IMR-90 (cell line): ENCODE data around the gene SERPINA1. TPM values are rescaled to one million over a fixed set of nuclear protein-coding genes. Genes with fewer than 3 reads are reported as not detected.

Experiments
- ATAC-seq: fragments of 200-7000 bp; cut with Tn5 transposase; 2 replicates; pipeline ENCODE4 v1.9.1; 2020; ENCODE audit warnings: low read depth, mild to moderate bottlenecking, moderate library complexity
- BruUV-seq: library from RNA; stranded (reverse); fragments of 400-500 nt; replicated peaks from 2 replicates; lab custom pipeline; 2021; lab: Mats Ljungman, UMichigan
- CTCF ChIA-PET: fragments of 300-600 bp; formaldehyde crosslinking; extraction: SDS; loops from one replicate; lab custom pipeline; 2021; ENCODE audit warnings: antibody characterized with exemption; lab: Yijun Ruan, JAX
- POLR2A ChIA-PET: fragments of 300-600 bp; sonication (Branson Sonifier 250); formaldehyde crosslinking; loops from one replicate; lab custom pipeline; 2022; ENCODE audit warnings: antibody characterized with exemption; ENCODE audit not compliant: unreplicated experiment; lab: Charles Lee
- DNase-seq: peaks from one replicate; pipeline ENCODE4 v3.0.0; 2013
- H2AFZ ChIP-seq: replicated peaks from 2 replicates; pipeline ENCODE3; 2013; ENCODE audit warnings: low read length, mild to moderate bottlenecking; ENCODE audit not compliant: poor library complexity
- H2AK5ac ChIP-seq: 2 replicates; pipeline ENCODE4 v1.6.1; 2013; ENCODE audit warnings: low read depth, low read length, inconsistent platforms
- H2AK9ac ChIP-seq: replicated peaks from 2 replicates; pipeline ENCODE3; 2013; ENCODE audit warnings: mild to moderate bottlenecking, low read depth, low read length, moderate library complexity; ENCODE audit not compliant: poor library complexity
- H2BK120ac ChIP-seq: 2 replicates; pipeline ENCODE4 v1.6.1; 2013; ENCODE audit warnings: low read depth, low read length, inconsistent platforms
- H2BK15ac ChIP-seq: 3 replicates; pipeline ENCODE4 v1.6.1; 2013; ENCODE audit warnings: low read depth, low read length, inconsistent platforms
- H2BK20ac ChIP-seq: 2 replicates; pipeline ENCODE4 v1.6.1; 2013; ENCODE audit warnings: low read depth, mild to moderate bottlenecking, inconsistent platforms, low read length, moderate library complexity
- H2BK5ac ChIP-seq: 2 replicates; pipeline ENCODE4 v1.6.1; 2013; ENCODE audit warnings: mild to moderate bottlenecking, low read depth, low read length, inconsistent platforms; ENCODE audit not compliant: poor library complexity, severe bottlenecking
- H3K14ac ChIP-seq: replicated peaks from 2 replicates; pipeline ENCODE4 v1.6.1; 2013; ENCODE audit warnings: low read depth, low read length, inconsistent platforms
- H3K18ac ChIP-seq: 2 replicates; pipeline ENCODE4 v1.6.1; 2013; ENCODE audit warnings: low read depth, low read length, control low read depth
- H3K23ac ChIP-seq: 2 replicates; pipeline ENCODE4 v1.6.1; 2013; ENCODE audit warnings: low read depth, low read length, inconsistent platforms
- H3K27ac ChIP-seq: 2 replicates; pipeline ENCODE4 v1.5.1; 2013; ENCODE audit warnings: mild to moderate bottlenecking, control low read depth, low read length; ENCODE audit not compliant: insufficient read depth
- H3K27me3 ChIP-seq: 2 replicates; pipeline ENCODE4 v1.6.1; 2013; ENCODE audit warnings: low read length; ENCODE audit not compliant: control insufficient read depth, insufficient read depth
- H3K36me3 ChIP-seq: 2 replicates; pipeline ENCODE4 v1.6.1; 2013; ENCODE audit warnings: low read length, mixed read lengths; ENCODE audit not compliant: control insufficient read depth, insufficient read depth
- H3K4ac ChIP-seq: 2 replicates; pipeline ENCODE4 v1.6.1; 2013; ENCODE audit warnings: low read depth, low read length, inconsistent platforms
- H3K4me1 ChIP-seq: 2 replicates; pipeline ENCODE4 v1.6.1; 2013; ENCODE audit warnings: low read length, mixed read lengths; ENCODE audit not compliant: control insufficient read depth, insufficient read depth
- H3K4me2 ChIP-seq: 2 replicates; pipeline ENCODE4 v1.6.1; 2013; ENCODE audit warnings: low read depth, mild to moderate bottlenecking, control low read depth, low read length, moderate library complexity
- H3K4me3 ChIP-seq: 2 replicates; pipeline ENCODE4 v1.5.1; 2013; ENCODE audit warnings: low read depth, mild to moderate bottlenecking, control low read depth, low read length, moderate library complexity; ENCODE audit not compliant: insufficient read depth
- H3K56ac ChIP-seq: 2 replicates; pipeline ENCODE4 v1.6.1; 2013; ENCODE audit warnings: low read length, inconsistent platforms; ENCODE audit not compliant: insufficient read depth; ENCODE audit errors: extremely low read depth
- H3K79me1 ChIP-seq, 2 experiments: 2 replicates each; pipeline ENCODE4 v1.6.1; 2013; ENCODE audit warnings: low read length in 2 of 2, inconsistent platforms in 1 of 2, low read depth in 1 of 2
- H3K9ac ChIP-seq: 2 replicates; pipeline ENCODE4 v1.6.1; 2013; ENCODE audit warnings: low read depth, low read length, control low read depth
- H3K9me1 ChIP-seq: 2 replicates; pipeline ENCODE4 v1.6.1; 2013; ENCODE audit warnings: low read length, inconsistent platforms; ENCODE audit not compliant: insufficient read depth
- H3K9me3 ChIP-seq: 2 replicates; pipeline ENCODE4 v1.6.1; 2013; ENCODE audit warnings: low read length; ENCODE audit not compliant: control insufficient read depth, insufficient read depth
- H4K20me1 ChIP-seq: 2 replicates; pipeline ENCODE4 v1.6.1; 2013; ENCODE audit warnings: low read length, inconsistent platforms; ENCODE audit not compliant: insufficient read depth
- H4K5ac ChIP-seq: 2 replicates; pipeline ENCODE4 v1.6.1; 2013; ENCODE audit warnings: mild to moderate bottlenecking, low read depth, low read length, control low read depth
- H4K8ac ChIP-seq, 2 experiments: 2 replicates each; pipeline ENCODE4 v1.6.1; 2013; ENCODE audit warnings: low read depth in 2 of 2, low read length in 2 of 2, control low read depth in 1 of 2, inconsistent platforms in 1 of 2
- H4K91ac ChIP-seq: 2 replicates; pipeline ENCODE4 v1.6.1; 2013; ENCODE audit warnings: low read depth, low read length, inconsistent platforms; ENCODE audit not compliant: insufficient read depth
- BHLHE40 ChIP-seq: fragments of 150-350 bp; IDR thresholded peaks from 2 replicates; pipeline ENCODE4 v1.6.1; 2016; ENCODE audit warnings: mild to moderate bottlenecking, low read depth, low read length
- CEBPB ChIP-seq: IDR thresholded peaks from 2 replicates; pipeline ENCODE4 v1.6.1; 2012; ENCODE audit warnings: low read depth, low read length, improper control_type of control experiment
- CHD1 ChIP-seq: IDR thresholded peaks from 2 replicates; pipeline ENCODE4 v1.6.1; 2012; ENCODE audit warnings: low read depth, low read length, improper control_type of control experiment
- CTCF ChIP-seq: conservative IDR thresholded peaks from 2 replicates; pipeline ENCODE4 v1.5.1; 2012; ENCODE audit warnings: mild to moderate bottlenecking, low read depth, low read length, improper control_type of control experiment
- ELK1 ChIP-seq: fragments of 150-350 bp; IDR thresholded peaks from 2 replicates; pipeline ENCODE4 v1.6.1; 2016; ENCODE audit warnings: low read depth, mild to moderate bottlenecking, low read length, moderate library complexity, borderline replicate concordance
- FOS ChIP-seq: fragments of 150-350 bp; IDR thresholded peaks from 2 replicates; pipeline ENCODE4 v1.6.1; 2016; ENCODE audit warnings: low read depth, low read length
- MAFK ChIP-seq: IDR thresholded peaks from 2 replicates; pipeline ENCODE4 v1.6.1; 2012; ENCODE audit warnings: low read depth, low read length, improper control_type of control experiment
- MAZ ChIP-seq: IDR thresholded peaks from 2 replicates; pipeline ENCODE4 v1.6.1; 2012; ENCODE audit warnings: low read depth, mild to moderate bottlenecking, low read length, improper control_type of control experiment, moderate library complexity, borderline replicate concordance
- MXI1 ChIP-seq: IDR thresholded peaks from 2 replicates; pipeline ENCODE4 v1.6.1; 2012; ENCODE audit warnings: low read depth, mild to moderate bottlenecking, low read length, moderate library complexity, borderline replicate concordance
- NFE2L2 ChIP-seq: fragments of 150-350 bp; IDR thresholded peaks from 2 replicates; pipeline ENCODE4 v1.6.1; 2016; ENCODE audit warnings: low read depth, mild to moderate bottlenecking, low read length
- POLR2A ChIP-seq: IDR thresholded peaks from 2 replicates; pipeline ENCODE4 v1.6.1; 2012; ENCODE audit warnings: mild to moderate bottlenecking, low read depth, low read length
- RAD21 ChIP-seq: IDR thresholded peaks from 2 replicates; pipeline ENCODE4 v1.6.1; 2012; ENCODE audit warnings: low read length, improper control_type of control experiment
- RCOR1 ChIP-seq: IDR thresholded peaks from 2 replicates; pipeline ENCODE4 v1.6.1; 2012; ENCODE audit warnings: mild to moderate bottlenecking, low read length, improper control_type of control experiment; ENCODE audit not compliant: insufficient replicate concordance
- RFX5 ChIP-seq: IDR thresholded peaks from 2 replicates; pipeline ENCODE4 v1.8.0; 2012; ENCODE audit warnings: low read depth, mild to moderate bottlenecking, low read length, moderate library complexity
- SMC3 ChIP-seq: fragments of 150-350 bp; IDR thresholded peaks from 2 replicates; pipeline ENCODE4 v1.6.1; 2016; ENCODE audit warnings: low read depth, mild to moderate bottlenecking, antibody characterized with exemption, low read length, moderate library complexity
- USF2 ChIP-seq: fragments of 150-350 bp; IDR thresholded peaks from 2 replicates; pipeline ENCODE4 v1.6.1; 2017; ENCODE audit warnings: mild to moderate bottlenecking, antibody characterized with exemption, low read length, low read depth
- WGBS, 2 experiments: methylation state at CpG; one replicate each; pipeline versions ENCODE4 v1.1.5 to v1.1.7; 2013; ENCODE audit warnings: missing lambda C conversion rate in 2 of 2; ENCODE audit not compliant: insufficient read length in 1 of 2; ENCODE audit errors: extremely low coverage in 2 of 2; 5-methylcytosine and 5-hydroxymethylcytosine counted together
- dilution Hi-C: fragments of 300-500 bp; cut with HindIII; formaldehyde crosslinking; loops from one replicate; pipeline ENCODE4 v1.14.3; 2018; ENCODE audit warnings: low sequenced_read_pairs; ENCODE audit not compliant: unreplicated experiment
- in situ Hi-C: fragments of 300-500 bp; cut with MboI; formaldehyde crosslinking; loops from 3 replicates; pipeline ENCODE4 v1.14.3; 2019; ENCODE audit warnings: low sequenced_read_pairs, inconsistent platforms, mixed read lengths
- intact Hi-C: fragments of 100-400 bp; cut with micrococcal nuclease; formaldehyde crosslinking; loops from 2 replicates; pipeline ENCODE4 v1.10.0; 2022
- polyA plus RNA-seq, 3 experiments: library from polyadenylated mRNA; depleted of rRNA; stranded (reverse); fragments of >200 nt; gene quantifications; 2 replicates each; pipeline ENCODE4 v1.2.3, GENCODE V29; 2012; ENCODE audit warnings: low replicate concordance in 1 of 3
- total RNA-seq: library from RNA; depleted of rRNA; stranded (reverse); fragments of >200 nt; gene quantifications from 2 replicates; pipeline ENCODE4 v1.2.3, GENCODE V29; 2012

SERPINA1 gene
- total and polyA plus RNA-seq, 2 of the 4 experiments (the other 2 are of a cell fraction): 0.54 to 1.2 TPM

- Histone ChIP-seq H2BK120ac (no peak overlapping the region), H2BK20ac (no peak overlapping the region), H3K4ac (no peak overlapping the region), H3K23ac (no peak overlapping the region), H3K56ac (no peak overlapping the region), H4K20me1 (no peaks in the 10 kb centered on the region), H3K27me3 (no peaks in the 10 kb centered on the region; the same call in 1 of the 2 replicates), H4K8ac (no peak overlapping the region), H3K9ac (no peak overlapping the region), H3K36me3 (no peaks in the 10 kb centered on the region), H3K79me1 (no peaks in the 10 kb centered on the region), H2AK9ac (no peak overlapping the region), H2AFZ (no peak overlapping the region), H2AK5ac (no peak overlapping the region), H4K5ac (no peak overlapping the region), H3K4me3 (no peak overlapping the region), H3K4me2 (no peak overlapping the region), H3K9me3 (no peaks in the 10 kb centered on the region), H3K9me1 (no peaks in the 10 kb centered on the region), H3K18ac (no peak overlapping the region), H3K4me1 (no peaks in the 10 kb centered on the region), H3K27ac (no peak overlapping the region), H3K14ac (no peak overlapping the region), H4K91ac (no peak overlapping the region), H2BK15ac (no peak overlapping the region), H2BK5ac (no peak overlapping the region)
- intact Hi-C loops: no loop called here
- WGBS, 2 experiments: 100% methylated on average over 2 of the region's 4 CpGs; no CpG with 5 or more reads in 1 of the 2 experiments
- BruUV-seq: no TSS peak
- CTCF ChIA-PET: no interaction called here
- dilution Hi-C loops: no loop called here
- TF ChIP-seq MAZ (no peak), RAD21 (no peak), CTCF (no peak), USF2 (no peak), MXI1 (no peak), CHD1 (no peak), CEBPB (no peak), MAFK (no peak), POLR2A (no peak), SMC3 (no peak), FOS (no peak), ELK1 (no peak), NFE2L2 (no peak), RCOR1 (no peak), BHLHE40 (no peak), RFX5 (no peak)
- ATAC-seq (no peak), DNase-seq (no peak)
- POLR2A ChIA-PET: no interaction called here
- in situ Hi-C loops: no loop called here
These were observed 6.2 kb downstream of the SERPINA1 start for GRCh38 chr14:94382099-94382715.
